ENCODE results near the gene ECI1. TPM values are rescaled to one million over a fixed set of nuclear protein-coding genes. Genes with fewer than 3 reads are reported as not detected.
A peak's percentile ranks its signal among the peaks of the same experiment; 100 is the strongest.

Gene ECI1
- total RNA-seq, 1 experiment from 2014 or later, result 52.9 TPM

GRCh38 chr16:2237102-2237482 lies 14.3 kb downstream of the ECI1 start:
- no peak for DNase-seq (ENCODE audit: low spot score)
- in situ Hi-C loops (cut with HindIII; ENCODE audit: low sequenced_read_pairs), result no loop called here

GRCh38 chr16:2236337-2237101 lies 14.9 kb downstream of the ECI1 start, which contains the start of gene DNASE1L2:
DNASE1L2 (plus strand) TSS chr16:2236444; CDS start chr16:2236817, 373 bp downstream.
- in situ Hi-C loops (cut with HindIII; ENCODE audit: low sequenced_read_pairs), result no loop called here
- peak; percentile 39 for DNase-seq (ENCODE audit: low spot score)

- DNase-seq (ENCODE audit: low spot score), result no peak
- in situ Hi-C loops (cut with HindIII; ENCODE audit: low sequenced_read_pairs), result no loop called here
Observed at GRCh38 chr16:2235695-2236336, 15.6 kb downstream of the ECI1 start.

- in situ Hi-C loops (cut with HindIII; ENCODE audit: low sequenced_read_pairs), result no loop called here
- DNase-seq (ENCODE audit: low spot score), result no peak
Observed at GRCh38 chr16:2235234-2235651, 16.1 kb downstream of the ECI1 start.

- DNase-seq (ENCODE audit: low spot score), result no peak
- in situ Hi-C loops (cut with HindIII; ENCODE audit: low sequenced_read_pairs), result no loop called here
Observed at GRCh38 chr16:2234813-2235170, 16.6 kb downstream of the ECI1 start.

- DNase-seq (ENCODE audit: low spot score), result no peak
- in situ Hi-C loops (cut with HindIII; ENCODE audit: low sequenced_read_pairs), result no loop called here
Observed at GRCh38 chr16:2233872-2234812, 17.2 kb downstream of the ECI1 start.

GRCh38 chr16:2233046-2233775 lies 18.2 kb downstream of the ECI1 start:
- in situ Hi-C loops (cut with HindIII; ENCODE audit: low sequenced_read_pairs), result no loop called here
- no peak for DNase-seq (ENCODE audit: low spot score)

GRCh38 chr16:2232094-2232990 lies 19.0 kb downstream of the ECI1 start:
- in situ Hi-C loops (cut with HindIII; ENCODE audit: low sequenced_read_pairs), result no loop called here
- no peak for DNase-seq (ENCODE audit: low spot score)

- in situ Hi-C loops (cut with HindIII; ENCODE audit: low sequenced_read_pairs), result no loop called here
- no peak for DNase-seq (ENCODE audit: low spot score)
Observed at GRCh38 chr16:2231016-2231931, 20.1 kb downstream of the ECI1 start.

- no peak for DNase-seq (ENCODE audit: low spot score)
- in situ Hi-C loops (cut with HindIII; ENCODE audit: low sequenced_read_pairs), result no loop called here
Observed at GRCh38 chr16:2230376-2230775, 21.0 kb downstream of the ECI1 start.

- in situ Hi-C loops (cut with HindIII; ENCODE audit: low sequenced_read_pairs), result no loop called here
- DNase-seq (ENCODE audit: low spot score), result no peak
Observed at GRCh38 chr16:2229632-2230250, 21.6 kb downstream of the ECI1 start.

- in situ Hi-C loops (cut with HindIII; ENCODE audit: low sequenced_read_pairs), result no loop called here
- no peak for DNase-seq (ENCODE audit: low spot score)
Observed at GRCh38 chr16:2229091-2229490, 22.3 kb downstream of the ECI1 start.

GRCh38 chr16:2228161-2228824 lies 23.1 kb downstream of the ECI1 start:
- in situ Hi-C loops (cut with HindIII; ENCODE audit: low sequenced_read_pairs), result no loop called here
- no peak for DNase-seq (ENCODE audit: low spot score)

- no peak for DNase-seq (ENCODE audit: low spot score)
- in situ Hi-C loops (cut with HindIII; ENCODE audit: low sequenced_read_pairs), result no loop called here
Observed at GRCh38 chr16:2226918-2227317, 24.5 kb downstream of the ECI1 start.

GRCh38 chr16:2226245-2226793 lies 25.1 kb downstream of the ECI1 start:
- in situ Hi-C loops (cut with HindIII; ENCODE audit: low sequenced_read_pairs), result no loop called here
- DNase-seq (ENCODE audit: low spot score), result no peak

GRCh38 chr16:2223942-2224486 lies 27.4 kb downstream of the ECI1 start:
- DNase-seq (ENCODE audit: low spot score), result peak; percentile 51
- in situ Hi-C loops (cut with HindIII; ENCODE audit: low sequenced_read_pairs), result no loop called here

Data from G401 (cell line).